Left lung (tissue), 10 donors: ENCODE measurements around the gene JOSD1. TPM values are rescaled to one million over a fixed set of nuclear protein-coding genes. Genes with fewer than 3 reads are reported as not detected.

Source experiments
- ATAC-seq: fragments of 200-7000 bp; cut with Tn5 transposase; one replicate; pipeline ENCODE4 v1.9.1; 2020; ENCODE audit warnings: moderate library complexity
- DNase-seq, 4 donors: peaks; one replicate each; pipeline ENCODE4 v3.0.0-alpha.2; 2013 to 2020
- H3K27ac ChIP-seq, 2 donors: fragments of 200-600 bp; sonication (generic) in 1 of 2; one replicate each; pipeline versions ENCODE4 v1.5.0 to v1.8.0; 2020 to 2021
- H3K27me3 ChIP-seq, 2 donors: fragments of 200-600 bp; sonication (generic) in 1 of 2; one replicate each; pipeline versions ENCODE4 v1.5.0 to v1.8.0; 2020 to 2021
- H3K36me3 ChIP-seq, 2 donors: fragments of 200-600 bp; sonication (generic) in 1 of 2; one replicate each; pipeline versions ENCODE4 v1.5.0 to v1.8.0; 2020 to 2021
- H3K4me1 ChIP-seq, 2 donors: fragments of 200-600 bp; one replicate each; pipeline ENCODE4 v1.8.0; 2021
- H3K4me3 ChIP-seq, 2 donors: fragments of 200-600 bp; sonication (generic) in 1 of 2; one replicate each; pipeline versions ENCODE4 v1.5.0 to v1.8.0; 2020 to 2021; ENCODE audit warnings: mild to moderate bottlenecking in 1 of 2
- H3K9me3 ChIP-seq, 2 donors: fragments of 200-600 bp; sonication (generic) in 1 of 2; one replicate each; pipeline versions ENCODE4 v1.5.0 to v1.8.0; 2020 to 2021
- intact Hi-C, 2 donors: fragments of 100-400 bp; cut with DNase I; formaldehyde crosslinking; loops; one replicate each; pipeline versions ENCODE4 v1.11.2 to v1.14.2; 2022
- polyA plus RNA-seq, 6 donors: library from polyadenylated mRNA; unstranded; fragments of 120-200 nt; gene quantifications; one replicate each; pipeline ENCODE4 v1.2.1, GENCODE V29; 2013; ENCODE audit not compliant: insufficient read length in 6 of 6
- total RNA-seq, 2 donors: library from RNA; stranded (reverse); fragmentation: NEBNext Ultra II Directional; extraction: Animal tissue kit (Norgen Biotek cat#: 25700); gene quantifications; one replicate each; pipeline ENCODE4 v1.2.1, GENCODE V29; 2021
- TF ChIP-seq, protein P1 (sequence below), 2 donors: fragments of 200-600 bp; sonication (generic) in 1 of 2; IDR thresholded peaks; one replicate each; pipeline versions ENCODE4 v1.5.0 to v1.8.0; 2021; ENCODE audit warnings: antibody characterized with exemption in 2 of 2
- donor health status: DM: no; HTN: yes; CAD: no.
- donor health status: DM: no; HTN: no; CAD: no.

The JOSD1 gene
- total and polyA plus RNA-seq, 8 donors = 46.2 to 57.3 (median 50.4) TPM

DNA sequence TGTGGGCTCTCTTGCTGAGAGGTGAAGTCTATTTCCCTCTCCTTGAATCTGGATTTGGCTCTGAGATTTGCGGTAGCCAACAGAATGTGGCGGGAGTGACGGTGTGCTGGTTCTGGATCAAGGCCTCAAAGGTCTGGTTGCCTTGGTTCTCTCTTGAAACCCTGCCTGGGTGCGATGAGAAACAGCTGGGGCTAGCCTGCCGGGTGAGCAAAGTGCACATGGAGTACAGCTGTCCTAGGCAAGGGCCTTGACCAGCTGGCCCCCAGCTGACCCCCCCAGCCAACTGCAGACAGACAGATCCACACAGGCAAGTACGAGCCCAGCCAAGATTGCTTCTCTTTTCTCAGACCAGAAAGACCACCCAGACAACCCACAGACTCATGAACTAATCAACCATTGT, 44.2 kb upstream of the JOSD1 start:
- TF ChIP-seq, protein P1, sequence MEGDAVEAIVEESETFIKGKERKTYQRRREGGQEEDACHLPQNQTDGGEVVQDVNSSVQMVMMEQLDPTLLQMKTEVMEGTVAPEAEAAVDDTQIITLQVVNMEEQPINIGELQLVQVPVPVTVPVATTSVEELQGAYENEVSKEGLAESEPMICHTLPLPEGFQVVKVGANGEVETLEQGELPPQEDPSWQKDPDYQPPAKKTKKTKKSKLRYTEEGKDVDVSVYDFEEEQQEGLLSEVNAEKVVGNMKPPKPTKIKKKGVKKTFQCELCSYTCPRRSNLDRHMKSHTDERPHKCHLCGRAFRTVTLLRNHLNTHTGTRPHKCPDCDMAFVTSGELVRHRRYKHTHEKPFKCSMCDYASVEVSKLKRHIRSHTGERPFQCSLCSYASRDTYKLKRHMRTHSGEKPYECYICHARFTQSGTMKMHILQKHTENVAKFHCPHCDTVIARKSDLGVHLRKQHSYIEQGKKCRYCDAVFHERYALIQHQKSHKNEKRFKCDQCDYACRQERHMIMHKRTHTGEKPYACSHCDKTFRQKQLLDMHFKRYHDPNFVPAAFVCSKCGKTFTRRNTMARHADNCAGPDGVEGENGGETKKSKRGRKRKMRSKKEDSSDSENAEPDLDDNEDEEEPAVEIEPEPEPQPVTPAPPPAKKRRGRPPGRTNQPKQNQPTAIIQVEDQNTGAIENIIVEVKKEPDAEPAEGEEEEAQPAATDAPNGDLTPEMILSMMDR (IDR thresholded peaks at IDR 0.05) = no peak
- H3K36me3 ChIP-seq = peaks cover 0 to 100% of the 10 kb centered on the region in 2 donors
- intact Hi-C loops = no loop called here
- no peak overlapping the region for H3K27ac ChIP-seq
- no peaks in the 10 kb centered on the region for H3K9me3 ChIP-seq
- H3K27me3 ChIP-seq = no peaks in the 10 kb centered on the region
- no peak overlapping the region for H3K4me3 ChIP-seq
- peak in 1 of 4 donors; percentile 39 for DNase-seq
- ATAC-seq = no peak
- H3K4me1 ChIP-seq = peaks cover 0 to 7% of the 10 kb centered on the region in 2 donors

DNA sequence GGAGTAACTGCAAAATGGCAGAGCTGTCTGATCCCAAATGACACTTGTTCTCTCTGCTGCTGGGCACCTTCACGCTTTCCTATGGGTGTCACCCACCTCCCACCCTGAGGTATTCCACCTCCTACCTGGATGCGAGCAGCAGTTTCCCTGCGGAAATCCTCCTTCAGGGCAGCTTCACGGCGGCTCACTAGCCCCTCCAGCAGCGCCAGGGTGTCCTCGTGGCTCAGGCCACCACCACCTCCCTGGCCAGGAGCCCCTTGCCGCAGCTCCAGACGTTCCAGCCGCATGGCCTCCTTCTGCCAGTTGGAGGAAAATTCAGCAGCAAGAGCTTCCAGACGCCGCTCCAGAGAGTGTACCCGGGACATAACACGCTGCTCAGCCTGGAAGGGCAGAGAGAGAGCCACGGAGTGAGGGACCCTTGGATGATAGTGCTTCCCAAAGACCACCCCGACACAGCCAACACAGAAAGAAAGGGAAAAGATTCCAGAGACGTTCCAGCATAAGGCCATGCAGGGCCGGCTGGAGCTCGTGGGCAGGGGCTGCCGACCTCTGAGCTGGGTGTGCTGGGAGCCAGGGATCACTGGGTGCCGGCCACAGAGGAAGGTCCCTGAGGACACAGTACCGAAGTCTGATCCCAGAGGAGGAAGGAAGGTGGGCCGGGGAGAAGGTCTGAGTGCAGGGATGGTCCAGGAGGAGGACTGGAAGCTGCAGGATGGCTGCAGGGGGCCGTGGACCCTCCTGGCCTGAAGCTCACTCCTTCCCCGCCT, 41.6 kb upstream of the JOSD1 start:
- TF ChIP-seq, protein P1 (IDR thresholded peaks at IDR 0.05) = no peak
- Histone ChIP-seq H3K4me1 (no peaks in the 10 kb centered on the region), H3K9me3 (no peaks in the 10 kb centered on the region), H3K27me3 (no peaks in the 10 kb centered on the region), H3K4me3 (no peak overlapping the region), H3K36me3 (peaks cover 0 to 100% of the 10 kb centered on the region in 2 donors), H3K27ac (no peak overlapping the region)
- intact Hi-C loops = no loop called here
- ATAC-seq (no peak), DNase-seq (peak in 1 of 4 donors; percentile 65)

DNA sequence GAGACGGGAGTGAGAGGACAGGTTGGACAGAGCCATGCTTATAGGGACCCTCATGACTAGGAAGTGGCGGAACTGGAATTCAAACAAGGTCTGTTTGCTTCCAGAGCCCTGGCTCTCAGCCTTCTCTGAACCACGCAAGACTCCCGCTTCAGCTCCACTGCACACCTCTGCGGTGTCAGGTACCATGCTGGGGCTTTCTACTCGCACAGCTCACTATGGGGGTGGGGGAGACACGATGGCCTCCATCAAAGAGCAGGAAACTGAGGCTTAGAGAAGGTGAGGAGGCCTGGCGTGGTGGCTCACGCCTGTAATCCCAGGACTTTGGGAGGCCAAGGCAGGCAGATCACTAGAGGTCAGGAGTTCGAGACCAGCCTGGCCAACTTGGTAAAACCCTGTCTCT, 40.8 kb upstream of the JOSD1 start:
- Histone ChIP-seq H3K27me3 (no peaks in the 10 kb centered on the region), H3K27ac (no peak overlapping the region), H3K4me3 (no peak overlapping the region), H3K4me1 (no peaks in the 10 kb centered on the region), H3K36me3 (peaks cover 0 to 100% of the 10 kb centered on the region in 2 donors), H3K9me3 (no peaks in the 10 kb centered on the region)
- TF ChIP-seq, protein P1 (IDR thresholded peaks at IDR 0.05) = no peak
- ATAC-seq (no peak), DNase-seq (peak in 1 of 4 donors; percentile 19)
- intact Hi-C loops = no loop called here

DNA sequence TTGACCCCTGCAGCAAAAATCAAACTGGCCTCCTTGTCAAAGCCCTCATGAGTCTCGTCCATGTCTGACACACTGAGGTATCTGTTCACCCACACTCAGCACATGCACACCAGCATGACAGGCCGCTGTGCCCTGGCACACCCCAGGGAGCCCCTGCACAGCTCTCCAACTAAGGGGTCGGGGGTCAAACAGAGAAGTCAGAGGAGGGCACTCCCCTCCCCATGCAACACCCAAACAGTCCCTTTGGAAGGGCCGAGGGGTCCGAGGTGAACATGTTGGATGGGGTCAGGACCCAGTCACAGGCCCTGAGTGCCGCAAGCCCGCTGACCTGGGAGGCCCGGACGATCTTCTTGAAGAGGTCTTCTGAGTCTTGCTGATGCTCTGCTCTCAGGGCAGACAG, 40.4 kb upstream of the JOSD1 start:
- no peak overlapping the region for H3K4me3 ChIP-seq
- TF ChIP-seq, protein P1 (IDR thresholded peaks at IDR 0.05) = no peak
- no peaks in the 10 kb centered on the region for H3K9me3 ChIP-seq
- intact Hi-C loops = no loop called here
- no peaks in the 10 kb centered on the region for H3K4me1 ChIP-seq
- H3K27me3 ChIP-seq = no peaks in the 10 kb centered on the region
- no peak overlapping the region for H3K27ac ChIP-seq
- ATAC-seq (no peak), DNase-seq (peak in 1 of 4 donors; percentile 37)
- H3K36me3 ChIP-seq = peaks cover 0 to 100% of the 10 kb centered on the region in 2 donors

DNA sequence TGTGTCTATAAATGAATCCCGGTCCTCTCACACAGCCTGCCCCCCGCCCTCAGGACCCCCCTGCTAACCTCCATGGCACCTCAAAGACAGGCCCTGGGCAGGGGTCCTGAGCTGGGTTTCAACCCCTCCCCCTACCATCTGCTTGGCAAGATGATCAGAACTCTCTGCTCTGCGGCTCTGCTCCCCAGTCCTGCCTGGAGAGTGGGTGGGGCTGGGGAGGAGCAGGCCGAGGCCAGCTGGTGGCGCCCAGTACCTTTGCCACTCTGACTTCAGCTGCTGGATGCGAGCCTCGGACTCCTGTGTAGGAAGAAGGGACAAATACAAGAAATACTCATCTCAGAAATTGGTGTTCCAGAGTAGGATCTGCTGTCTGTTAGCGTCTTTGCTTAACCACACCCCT, 40.0 kb upstream of the JOSD1 start:
- Histone ChIP-seq H3K9me3 (no peaks in the 10 kb centered on the region), H3K4me3 (no peak overlapping the region), H3K4me1 (peaks cover 0 to 4% of the 10 kb centered on the region in 2 donors), H3K36me3 (peaks cover 0 to 100% of the 10 kb centered on the region in 2 donors), H3K27ac (no peak overlapping the region), H3K27me3 (no peaks in the 10 kb centered on the region)
- DNase-seq = peak in 1 of 4 donors; percentile 57
- intact Hi-C loops = no loop called here
- TF ChIP-seq, protein P1 (IDR thresholded peaks at IDR 0.05) = no peak
- ATAC-seq = no peak
